ENCODE results near the gene ANKRD23.

Gene ANKRD23

DNA sequence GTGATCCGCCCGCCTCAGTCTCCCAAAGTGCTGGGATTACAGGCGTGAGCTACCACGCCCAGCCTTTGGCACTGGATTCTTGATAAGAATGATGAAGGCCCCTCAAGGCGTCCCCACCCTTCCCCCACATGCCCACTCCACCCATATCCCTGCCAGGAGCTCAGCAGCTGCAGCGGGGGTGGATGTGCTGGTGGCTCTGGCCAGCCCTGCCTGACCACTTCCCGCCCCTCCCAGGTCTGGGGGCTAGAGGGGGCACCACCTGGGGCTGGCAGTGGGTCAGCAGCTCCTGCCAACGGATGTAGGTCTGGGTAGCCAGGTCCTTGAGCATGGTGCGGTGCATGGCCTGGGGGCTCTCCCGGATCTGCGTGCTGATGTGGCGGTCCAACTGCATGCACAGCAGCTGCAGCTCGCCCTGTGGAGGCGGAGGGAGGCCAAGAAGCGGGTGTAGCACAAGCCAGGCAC is 33.8 kb upstream of the ANKRD23 start:
- DNase-seq (ENCODE audit: insufficient read length, low spot score) (no peak), FAIRE-seq (peak; percentile 59)

DNA sequence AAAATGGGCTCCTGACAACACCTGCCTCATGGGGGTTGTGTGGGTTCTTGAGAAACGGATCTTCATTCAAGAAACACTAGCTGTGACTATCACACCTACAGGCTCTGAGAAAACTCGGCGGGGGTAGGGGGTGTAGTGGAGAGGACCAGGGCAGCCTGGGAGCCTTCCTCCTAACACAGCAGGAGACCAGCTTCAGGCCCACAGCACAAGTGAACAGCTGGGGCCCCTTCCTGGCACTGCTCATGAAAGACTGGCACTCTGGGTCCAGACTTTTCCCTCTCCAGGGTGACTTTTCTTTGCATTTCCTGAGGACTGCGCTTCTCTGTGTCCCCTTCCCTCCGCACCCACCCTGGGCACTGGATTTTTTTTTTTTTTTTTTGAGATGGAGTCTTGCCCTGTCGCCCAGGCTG is 33.2 kb upstream of the ANKRD23 start:
- no peak for FAIRE-seq
- DNase-seq (ENCODE audit: insufficient read length, low spot score): no peak

DNA sequence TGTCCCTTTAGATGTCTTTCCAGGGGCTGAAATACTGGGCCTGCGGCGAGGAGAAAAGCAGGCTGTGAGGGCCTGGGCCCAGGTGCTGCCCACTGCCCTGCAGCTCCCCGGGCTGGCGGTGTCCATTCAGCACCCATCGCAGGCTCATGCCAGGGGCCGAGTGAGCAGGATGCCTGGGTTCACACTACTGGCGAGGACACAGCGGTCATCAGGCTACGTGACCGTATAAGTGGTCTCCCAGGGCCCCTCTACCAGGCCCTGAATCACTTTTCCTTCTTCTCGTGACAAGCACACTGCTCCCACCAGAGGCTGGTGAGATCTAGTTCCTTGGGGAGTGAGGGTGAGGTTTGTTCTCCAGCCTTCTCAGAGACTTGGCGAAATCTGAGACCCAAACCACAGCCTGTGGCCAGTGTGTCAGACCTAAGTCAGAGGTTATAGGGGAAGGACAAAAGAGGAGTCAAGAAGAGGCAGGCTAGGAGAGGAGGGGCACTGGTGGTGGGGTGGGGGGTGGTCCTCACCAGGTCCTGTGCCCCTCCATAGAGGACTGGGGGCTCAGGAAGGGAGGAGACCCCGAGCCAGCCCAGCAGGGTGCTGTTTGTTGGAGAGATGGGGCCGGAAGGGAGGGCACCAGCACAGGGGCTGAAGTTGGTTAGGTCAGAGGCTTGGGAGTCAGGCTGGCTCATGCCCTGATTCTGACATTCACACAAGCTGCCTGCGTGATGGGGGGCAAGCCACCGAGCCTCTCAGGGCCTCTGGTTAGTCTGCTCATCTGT is 32.6 kb upstream of the ANKRD23 start:
- peak; percentile 36 for FAIRE-seq
- DNase-seq (ENCODE audit: insufficient read length, low spot score): peak; percentile 86

DNA sequence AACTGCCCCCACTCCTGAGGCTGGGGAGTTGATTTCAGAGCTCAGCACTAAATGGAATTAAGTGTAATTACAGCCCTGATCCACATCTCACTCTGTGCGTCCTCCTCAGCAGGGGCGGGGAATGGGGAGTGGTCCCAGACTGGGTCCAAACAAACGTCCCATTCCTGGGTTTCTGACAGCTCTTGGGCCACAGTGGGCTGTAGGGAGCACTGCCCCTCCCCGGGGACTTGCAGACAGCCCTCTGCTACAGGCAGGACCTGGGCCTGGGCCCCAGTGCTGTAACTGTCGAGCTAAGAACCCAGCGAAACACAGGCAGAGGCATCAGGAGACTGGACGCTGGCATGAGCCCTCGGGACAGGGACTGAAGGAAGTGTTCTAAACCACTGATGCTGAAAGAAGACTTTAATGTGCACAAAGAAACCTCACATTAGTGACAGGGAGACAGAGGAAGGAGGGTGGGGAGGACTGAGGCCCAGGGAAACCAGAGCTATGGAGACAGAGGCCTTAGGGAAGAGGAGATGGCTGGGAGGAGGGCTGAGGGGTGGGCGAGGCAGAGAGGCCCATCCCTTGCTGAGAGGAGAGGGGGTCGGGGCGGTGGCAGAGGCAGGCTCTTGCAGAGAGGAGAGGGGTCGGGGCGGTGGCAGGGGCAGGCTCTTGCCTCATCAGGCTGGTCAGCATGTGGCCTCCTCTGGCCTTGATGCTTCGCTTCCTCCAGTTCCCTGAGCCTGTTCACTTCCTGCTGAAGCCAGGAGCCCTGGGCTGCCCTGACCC is 31.9 kb upstream of the ANKRD23 start:
- FAIRE-seq (no peak), DNase-seq (ENCODE audit: insufficient read length, low spot score) (no peak)

DNA sequence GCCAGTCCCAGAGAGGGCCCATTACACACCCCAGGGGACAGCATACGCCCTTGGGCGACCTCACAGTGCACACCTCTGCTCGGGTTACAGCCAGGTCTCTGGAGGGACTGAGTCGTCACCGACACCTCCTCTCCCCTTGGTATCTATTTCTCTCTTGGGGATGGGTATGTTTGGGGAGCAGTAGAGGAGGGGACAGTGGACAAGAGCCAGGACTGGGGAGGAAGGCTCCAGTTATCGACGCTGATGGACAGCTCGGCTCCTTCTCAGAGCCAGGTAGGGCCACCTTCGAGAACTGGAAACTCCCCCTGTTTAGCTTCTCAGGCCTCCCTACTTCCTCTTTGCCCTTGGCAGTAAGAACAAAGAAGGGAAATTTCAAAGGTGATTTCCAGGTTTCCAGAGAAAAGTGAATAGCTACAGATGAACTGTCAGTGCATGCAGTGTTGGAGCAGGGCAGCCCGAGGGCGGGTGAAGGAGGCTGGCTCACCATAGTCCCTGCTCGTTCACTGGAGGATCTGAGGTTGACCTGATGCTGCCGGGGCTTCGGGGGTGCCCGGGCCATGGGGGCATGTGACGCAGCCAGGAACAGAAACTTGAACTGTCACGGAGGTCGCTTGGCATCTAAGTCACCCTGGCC is 30.5 kb upstream of the ANKRD23 start:
- DNase-seq (ENCODE audit: insufficient read length, low spot score): no peak
- no peak for FAIRE-seq

DNA sequence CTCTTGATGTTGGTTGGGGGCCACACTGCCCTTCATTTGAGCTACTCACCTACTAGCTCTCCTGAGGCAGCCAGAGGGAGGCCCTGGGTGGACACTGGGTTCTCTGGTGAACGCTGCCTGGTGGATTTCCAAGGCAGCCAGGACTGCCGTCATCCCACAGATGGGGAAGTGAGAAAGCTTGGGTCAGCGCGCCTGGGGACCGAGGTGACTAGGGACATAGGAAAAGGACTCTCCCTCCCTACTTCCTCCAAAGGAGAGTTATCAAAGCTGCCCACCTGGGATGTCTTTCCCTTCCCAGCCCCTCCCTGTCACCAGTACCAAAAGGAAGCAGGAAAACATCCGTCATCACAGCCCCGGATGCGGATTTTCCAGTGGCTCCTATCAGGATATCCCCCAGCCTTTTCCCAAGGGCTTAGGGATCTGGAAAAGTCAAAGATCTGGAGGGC is 29.9 kb upstream of the ANKRD23 start:
- DNase-seq (ENCODE audit: insufficient read length, low spot score) (no peak), FAIRE-seq (no peak)

DNA sequence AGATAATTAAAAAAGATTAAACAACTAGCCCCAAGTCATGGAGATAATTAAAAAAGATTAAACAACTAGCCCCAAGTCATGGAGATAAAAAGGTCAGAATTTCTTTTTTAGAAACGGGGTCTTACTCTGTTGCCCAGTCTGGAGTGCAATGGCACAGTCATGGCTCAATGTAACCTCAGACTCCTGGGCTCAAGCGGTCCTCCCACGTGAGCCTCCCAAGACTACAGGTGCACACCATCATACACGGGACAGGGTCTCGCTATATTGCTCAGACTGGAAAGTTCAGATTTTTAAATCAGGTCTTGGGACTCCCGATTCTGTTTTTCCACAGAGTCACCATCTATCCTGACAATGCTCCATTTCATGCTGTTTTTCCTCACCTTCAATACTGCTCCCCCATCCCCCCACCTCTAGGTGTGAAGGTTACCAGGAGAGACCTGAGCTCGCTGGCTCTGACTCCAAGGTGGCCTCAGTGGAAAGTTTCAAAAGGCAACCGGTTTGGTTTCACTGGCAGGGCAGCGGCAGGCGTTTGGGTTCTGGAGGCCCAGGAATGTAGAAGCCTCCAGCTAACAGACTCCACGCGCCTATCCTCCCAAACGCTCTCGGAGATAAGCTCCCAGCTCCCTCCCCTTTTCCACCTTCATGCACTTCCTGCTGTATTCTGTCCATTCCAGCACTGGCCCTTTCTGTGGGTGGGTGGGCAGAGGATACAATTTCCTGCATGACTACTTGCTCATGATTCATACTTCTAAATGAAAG is 28.9 kb upstream of the ANKRD23 start:
- DNase-seq (ENCODE audit: insufficient read length, low spot score): no peak

DNA sequence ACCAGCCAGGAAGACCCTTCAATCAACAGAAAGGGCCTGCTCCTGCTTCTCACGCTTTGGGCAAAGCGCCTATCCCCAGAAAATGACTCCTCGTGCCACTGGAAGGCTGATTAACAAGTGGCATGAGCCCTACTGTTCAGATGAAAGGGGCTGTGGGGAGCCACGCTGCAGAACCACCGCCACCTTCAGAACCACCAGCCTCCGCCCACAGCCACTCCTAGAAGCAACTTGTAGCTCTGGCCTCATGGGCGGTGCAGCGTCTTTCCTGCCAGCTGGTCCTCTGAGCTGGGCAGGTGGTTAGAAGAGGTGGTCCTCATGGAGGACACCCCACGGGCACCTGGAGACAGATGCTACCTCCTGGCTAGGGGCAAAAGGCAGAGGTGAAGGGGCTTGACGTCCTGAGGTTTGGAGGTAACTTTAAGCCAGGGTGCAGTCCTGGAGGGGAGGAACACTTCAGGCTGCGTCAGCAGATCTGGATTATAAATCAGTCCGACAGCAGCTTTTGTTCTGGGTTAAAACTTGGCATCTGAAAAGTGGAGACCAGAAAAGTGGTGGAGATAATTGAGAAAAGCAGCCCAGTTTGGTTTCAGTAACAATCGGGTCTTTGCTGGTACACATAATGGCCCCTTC is 26.9 kb upstream of the ANKRD23 start:
- DNase-seq (ENCODE audit: insufficient read length, low spot score) (no peak), FAIRE-seq (peak; percentile 20)

More for the DNA sequence above, 28.9 kb upstream of the ANKRD23 start:
- FAIRE-seq: no peak

DNA sequence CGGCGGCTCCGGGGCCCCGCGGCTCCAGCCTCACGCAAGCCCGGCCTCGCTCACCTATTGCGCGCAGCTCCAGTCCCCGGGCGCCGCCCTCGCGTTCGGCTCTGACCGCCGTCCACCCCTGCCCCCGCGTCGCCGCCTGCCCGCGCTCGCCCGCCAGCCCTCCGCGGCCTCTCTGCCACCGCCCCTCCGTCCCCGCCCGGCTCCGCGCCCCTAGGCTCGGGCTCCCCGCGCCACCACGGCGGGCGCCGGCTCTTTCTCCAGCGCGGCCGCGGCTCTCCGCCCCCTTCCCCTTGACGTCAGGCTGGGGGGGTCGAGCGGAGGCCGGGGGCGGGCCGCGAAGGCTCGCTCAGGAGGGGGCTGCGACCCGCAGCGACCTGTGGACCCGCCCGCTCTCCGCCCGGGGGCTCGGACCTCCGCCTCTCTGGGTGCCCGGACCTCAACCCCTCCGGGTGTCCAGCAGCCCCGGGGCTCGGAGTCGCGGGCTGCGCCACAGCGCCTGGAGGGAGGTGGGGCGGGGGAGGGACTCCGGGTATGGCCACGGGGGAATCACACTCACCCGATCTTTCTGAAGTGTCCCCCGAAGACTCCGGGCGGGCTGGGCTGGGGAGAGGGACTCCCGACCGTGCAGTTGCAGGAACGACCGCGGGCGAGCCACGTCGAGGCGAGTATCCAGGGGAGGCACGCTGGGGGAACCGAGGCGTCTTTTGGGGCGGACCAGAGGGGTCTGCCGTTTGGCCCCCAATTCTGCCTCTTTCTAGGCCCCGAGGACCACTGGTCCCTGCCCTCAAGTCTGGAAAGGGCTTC is 26.2 kb upstream of the ANKRD23 start, which contains the start of gene SEMA4C:
Gene SEMA4C (minus strand): TSS at position 259 of the 804 bp plus-strand sequence. CDS start 2,194 bp downstream, outside the sequence.
- FAIRE-seq (peak; percentile 33), DNase-seq (ENCODE audit: insufficient read length, low spot score) (peak; percentile 69)

DNA sequence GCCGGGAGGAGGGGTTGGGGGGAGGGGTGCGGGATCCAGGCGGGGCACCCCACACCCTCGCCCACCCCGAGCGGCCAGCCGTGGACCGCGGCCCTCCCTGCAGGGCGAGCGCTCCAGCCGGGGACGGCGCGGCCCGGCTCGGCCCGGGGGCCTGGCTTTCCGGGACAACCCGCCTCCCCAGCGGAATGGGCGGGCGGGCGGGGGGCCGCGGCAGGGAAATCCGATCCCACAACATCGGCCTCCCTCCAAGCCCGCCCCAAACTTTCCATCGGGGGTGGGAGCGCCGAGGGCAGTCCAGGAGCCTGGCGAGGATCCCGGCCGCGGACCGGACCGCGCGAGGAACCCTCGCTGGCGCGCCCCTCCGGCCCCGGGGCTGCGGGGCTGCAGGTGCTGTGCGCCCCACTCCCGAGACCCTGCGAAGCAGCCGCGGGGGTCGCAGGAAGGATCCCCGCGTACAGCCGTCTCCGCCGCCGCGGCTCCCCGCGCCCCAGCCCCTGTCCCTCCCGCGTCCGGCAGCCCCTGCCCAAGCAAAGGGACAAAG is 25.5 kb upstream of the ANKRD23 start:
- DNase-seq (ENCODE audit: insufficient read length, low spot score) (peak; percentile 71), FAIRE-seq (no peak)

DNA sequence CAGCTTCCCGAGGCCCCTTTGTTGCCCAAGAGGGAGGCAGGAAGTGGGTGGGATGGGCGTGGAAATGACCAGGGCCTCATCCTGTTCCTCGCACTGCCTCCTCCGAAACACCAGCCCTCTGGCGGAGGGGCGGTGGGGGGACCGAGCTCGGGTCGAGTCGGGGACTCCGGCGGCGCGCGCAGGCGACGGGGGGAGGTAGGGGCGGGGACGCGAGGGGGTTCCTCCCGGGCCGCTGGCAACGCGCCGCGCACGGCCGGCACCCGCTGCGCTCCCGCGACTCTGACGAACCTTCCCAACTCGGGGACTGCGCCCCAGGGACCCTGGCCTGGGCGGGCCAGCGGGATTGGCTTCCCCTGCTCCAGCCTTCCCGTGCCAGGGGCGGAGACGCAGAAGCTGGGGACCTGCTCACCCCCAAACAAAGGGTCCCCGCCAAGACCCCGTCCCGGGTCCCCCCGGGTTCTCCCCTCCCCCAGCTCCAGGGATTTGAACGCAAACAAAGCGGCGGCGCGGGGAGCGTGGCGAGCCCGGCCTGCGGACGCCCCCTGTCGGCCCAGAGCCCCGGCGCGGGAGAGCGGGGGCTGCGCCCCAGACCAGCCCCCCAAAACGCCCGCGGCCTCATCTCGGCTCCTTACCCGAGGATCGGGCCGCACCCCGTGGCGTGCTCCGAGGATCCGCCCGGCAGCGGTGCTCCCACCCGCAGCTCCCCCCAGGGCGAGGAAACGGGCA is 24.9 kb upstream of the ANKRD23 start:
- DNase-seq (ENCODE audit: insufficient read length, low spot score) (peak; percentile 99), FAIRE-seq (peak; percentile 98)

DNA sequence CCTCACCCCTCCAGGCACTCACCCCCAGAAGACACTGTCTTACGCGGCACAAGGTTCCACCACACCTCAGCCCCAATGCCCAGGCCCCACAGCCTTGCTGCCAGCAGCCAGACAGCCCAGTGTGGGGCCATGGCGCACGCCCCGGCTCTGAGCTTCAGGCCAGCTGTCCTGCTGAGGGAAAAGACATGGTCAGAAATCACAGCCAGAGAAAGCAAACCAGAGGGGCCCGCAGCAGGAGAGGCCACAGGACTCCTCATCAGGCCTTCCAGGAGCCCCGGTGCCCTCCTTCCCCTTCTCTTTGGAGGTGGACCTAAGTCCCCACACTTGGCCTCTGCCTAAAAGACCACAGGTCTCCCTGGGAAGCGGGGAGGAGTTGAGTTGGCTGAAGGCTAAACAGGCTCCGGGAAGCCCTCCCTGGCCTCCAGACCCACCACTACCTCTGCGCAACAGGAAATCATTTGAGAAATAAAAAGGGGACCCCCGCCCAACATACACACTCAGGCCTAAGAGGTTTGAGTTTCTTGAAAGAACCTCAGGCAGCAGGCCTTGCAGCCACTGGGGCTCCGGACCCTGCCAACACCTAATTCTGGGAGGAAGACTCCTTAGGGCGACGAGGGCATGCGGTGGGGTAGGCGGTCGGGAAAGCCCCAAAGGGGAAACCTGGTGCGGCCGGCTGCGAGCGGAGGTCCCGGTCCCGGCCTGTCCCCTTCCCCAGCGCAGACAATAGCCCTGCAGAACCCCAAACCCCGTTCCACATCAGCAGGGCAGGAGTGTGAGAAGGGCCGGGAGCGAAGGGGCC is 24.1 kb upstream of the ANKRD23 start:
- FAIRE-seq (no peak), DNase-seq (ENCODE audit: insufficient read length, low spot score) (no peak)

DNA sequence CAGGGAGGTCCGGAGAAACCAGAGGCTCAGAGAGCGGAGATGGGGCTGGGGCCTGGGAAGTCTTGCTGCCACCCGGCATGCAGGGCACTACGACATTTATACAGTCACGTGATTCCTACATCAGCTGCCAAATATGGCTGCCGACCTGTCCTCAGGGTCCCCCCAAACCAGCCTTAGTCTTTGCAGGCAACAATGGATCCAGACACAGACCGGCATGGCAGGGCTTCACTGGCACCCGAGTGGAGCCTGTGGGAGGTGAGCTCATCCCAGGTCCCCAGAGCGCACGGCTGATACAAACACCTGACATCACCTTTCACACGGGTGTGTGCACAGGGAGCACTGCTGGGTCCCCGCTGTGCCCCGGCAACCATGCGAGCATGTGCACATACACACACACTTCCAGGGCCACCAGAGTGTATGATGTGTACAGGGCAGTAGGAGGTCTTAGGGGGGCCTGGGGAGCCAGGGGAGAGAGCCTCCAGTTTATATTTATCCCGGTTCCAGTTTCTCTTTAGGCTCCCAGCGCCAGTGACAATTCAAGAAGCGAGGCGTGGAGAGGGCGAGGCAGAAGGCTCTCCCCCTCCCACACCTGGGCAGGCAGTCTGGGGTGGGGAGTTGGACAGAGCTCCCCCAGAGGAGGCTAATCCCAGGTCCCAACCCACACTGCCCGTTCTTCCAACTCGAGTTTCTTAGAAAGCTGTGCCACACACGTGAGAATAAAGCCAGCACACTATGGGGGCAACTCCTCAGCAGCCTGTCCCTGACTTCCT is 23.4 kb upstream of the ANKRD23 start:
- FAIRE-seq (no peak), DNase-seq (ENCODE audit: insufficient read length, low spot score) (no peak)

DNA sequence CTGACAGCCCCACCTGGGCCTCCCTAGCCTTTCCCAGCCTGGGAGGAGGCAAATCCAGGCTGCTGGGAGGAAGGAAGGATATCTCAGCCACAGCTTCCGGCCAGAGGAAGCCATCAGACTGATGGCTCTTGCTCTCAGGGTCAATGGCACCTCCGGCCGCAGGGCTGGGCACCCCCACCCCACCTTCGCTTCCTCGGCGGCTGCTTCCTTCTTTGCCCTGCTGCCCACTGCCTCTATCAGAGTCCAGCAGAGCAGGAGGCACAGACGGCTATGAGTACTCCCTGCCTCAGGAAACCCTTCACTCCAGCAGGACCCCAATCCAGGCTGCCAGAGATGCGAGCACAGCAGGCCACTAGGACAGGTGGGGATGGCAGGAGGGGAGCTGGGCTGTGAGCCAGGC is 22.8 kb upstream of the ANKRD23 start:
- no peak for FAIRE-seq
- no peak for DNase-seq (ENCODE audit: insufficient read length, low spot score)

DNA sequence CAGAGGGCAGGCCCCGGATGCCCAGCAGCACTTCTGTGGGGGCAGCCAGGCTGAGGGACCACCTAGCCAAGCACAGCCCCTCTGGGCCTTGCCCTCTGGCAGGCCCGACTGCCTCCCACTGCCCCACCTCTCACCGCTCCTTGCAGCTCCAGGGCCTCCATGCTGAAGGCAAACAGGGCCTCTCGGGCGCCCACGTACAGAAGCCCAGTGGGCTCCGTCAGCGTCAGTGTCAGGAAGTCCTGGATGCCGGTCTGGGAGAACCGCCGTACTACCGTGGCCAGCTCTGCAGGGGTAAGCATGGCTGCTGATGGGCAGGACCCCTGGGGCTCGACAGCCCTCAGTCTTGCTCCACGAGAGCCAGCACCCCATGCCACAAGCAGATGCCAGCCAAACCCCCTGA is 22.3 kb upstream of the ANKRD23 start:
- FAIRE-seq: no peak

DNA sequence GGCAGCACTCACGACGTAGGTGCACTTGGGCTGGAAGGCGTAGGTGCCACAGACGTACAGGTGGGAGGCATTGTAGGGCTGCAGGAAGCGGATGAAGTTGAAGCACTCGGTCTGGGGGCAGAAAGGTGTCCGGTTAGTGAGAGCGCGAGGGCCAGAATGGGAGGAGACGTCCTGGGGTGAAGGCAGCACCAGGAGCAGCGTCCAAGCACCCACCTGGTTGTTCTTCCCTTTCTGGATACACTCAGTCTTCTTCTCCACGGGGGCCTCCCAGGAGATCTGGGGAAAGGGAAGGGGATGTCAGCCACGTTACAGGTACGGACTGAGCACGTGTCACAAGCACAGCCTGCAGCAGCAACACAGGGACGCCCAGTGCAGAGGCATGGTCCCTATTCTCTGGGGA is 21.8 kb upstream of the ANKRD23 start:
- FAIRE-seq (peak; percentile 69), DNase-seq (ENCODE audit: insufficient read length, low spot score) (no peak)

More for the DNA sequence above, 22.3 kb upstream of the ANKRD23 start:
- no peak for DNase-seq (ENCODE audit: insufficient read length, low spot score)
